Measurements from ENCODE around the gene SMAD3.

DNA sequence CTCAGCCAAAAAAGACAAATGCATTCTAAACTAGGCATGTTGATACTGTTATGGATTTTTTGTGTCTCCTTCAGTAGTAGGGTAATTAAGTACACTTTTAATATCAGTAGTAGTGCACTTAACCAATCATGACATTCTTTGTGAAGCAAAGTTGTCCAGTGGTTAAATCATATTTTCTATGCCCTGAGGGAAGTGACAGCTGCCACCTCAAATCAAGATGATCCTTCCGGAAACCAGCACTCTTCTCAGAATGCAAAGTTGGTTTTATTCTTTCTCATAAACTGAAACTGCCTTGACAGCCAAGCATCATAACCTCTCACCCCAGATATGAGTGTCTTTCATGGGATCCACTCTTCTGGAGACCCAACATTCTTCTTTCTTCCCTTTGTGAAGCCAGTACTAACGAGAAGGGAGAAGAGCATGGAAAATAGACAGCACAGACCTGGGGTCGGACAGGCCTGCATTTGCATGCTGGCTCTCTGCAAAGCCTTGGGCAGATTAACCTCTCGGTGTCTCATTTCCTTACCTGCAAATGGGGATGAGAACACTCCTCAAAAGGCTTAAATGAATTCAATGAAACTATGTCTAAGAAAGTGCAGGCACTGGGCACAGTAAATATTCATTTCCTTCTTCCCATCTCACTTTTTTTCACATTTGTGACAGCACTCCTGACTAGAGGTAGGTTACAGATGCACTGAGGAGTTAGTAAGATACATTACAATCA, 175.9 kb downstream of the SMAD3 start:
- TF ChIP-seq POLR2A (IDR thresholded peaks at IDR 0.05; ENCODE audit: low read length): no peak
- no peak for TF ChIP-seq GATA1 (IDR thresholded peaks at IDR 0.05; ENCODE audit: low read depth, low read length)

Measured in erythroblast (primary cell).